GM20000 (cell line): ENCODE measurements around the gene TANGO6.

Experiments
- DNase-seq: peaks from one replicate; pipeline ENCODE4 v3.0.0; 2012; ENCODE audit warnings: low spot score
- TF ChIP-seq, protein P1 (sequence below): IDR thresholded peaks from 2 replicates; pipeline ENCODE4 v1.5.1; 2012; ENCODE audit warnings: mild to moderate bottlenecking, control low read depth; ENCODE audit errors: extremely low read depth, missing control alignments

TANGO6 gene

DNA sequence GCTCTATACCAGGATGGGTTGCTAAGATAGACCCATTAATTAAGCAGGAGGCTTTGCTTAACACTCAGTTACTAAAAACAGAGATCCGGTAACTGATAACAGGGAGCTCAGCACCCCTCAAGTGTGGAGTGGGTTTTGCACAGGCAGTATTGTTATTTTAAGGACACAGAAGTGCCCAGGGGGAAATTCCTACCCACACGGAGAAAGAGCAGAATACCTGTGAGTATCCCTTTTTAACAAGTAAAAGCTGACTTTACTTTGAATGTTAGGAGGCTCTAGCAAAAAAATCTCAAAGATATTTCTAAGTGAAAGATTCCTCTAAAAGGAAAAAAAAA lies 229.3 kb downstream of the TANGO6 start:
- TF ChIP-seq, protein P1, sequence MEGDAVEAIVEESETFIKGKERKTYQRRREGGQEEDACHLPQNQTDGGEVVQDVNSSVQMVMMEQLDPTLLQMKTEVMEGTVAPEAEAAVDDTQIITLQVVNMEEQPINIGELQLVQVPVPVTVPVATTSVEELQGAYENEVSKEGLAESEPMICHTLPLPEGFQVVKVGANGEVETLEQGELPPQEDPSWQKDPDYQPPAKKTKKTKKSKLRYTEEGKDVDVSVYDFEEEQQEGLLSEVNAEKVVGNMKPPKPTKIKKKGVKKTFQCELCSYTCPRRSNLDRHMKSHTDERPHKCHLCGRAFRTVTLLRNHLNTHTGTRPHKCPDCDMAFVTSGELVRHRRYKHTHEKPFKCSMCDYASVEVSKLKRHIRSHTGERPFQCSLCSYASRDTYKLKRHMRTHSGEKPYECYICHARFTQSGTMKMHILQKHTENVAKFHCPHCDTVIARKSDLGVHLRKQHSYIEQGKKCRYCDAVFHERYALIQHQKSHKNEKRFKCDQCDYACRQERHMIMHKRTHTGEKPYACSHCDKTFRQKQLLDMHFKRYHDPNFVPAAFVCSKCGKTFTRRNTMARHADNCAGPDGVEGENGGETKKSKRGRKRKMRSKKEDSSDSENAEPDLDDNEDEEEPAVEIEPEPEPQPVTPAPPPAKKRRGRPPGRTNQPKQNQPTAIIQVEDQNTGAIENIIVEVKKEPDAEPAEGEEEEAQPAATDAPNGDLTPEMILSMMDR: no peak
- no peak for DNase-seq

- DNase-seq: no peak
- TF ChIP-seq, protein P1: no peak
Measured at GRCh38 chr16:69073181-69073702, 229.9 kb downstream of the TANGO6 start.

DNA sequence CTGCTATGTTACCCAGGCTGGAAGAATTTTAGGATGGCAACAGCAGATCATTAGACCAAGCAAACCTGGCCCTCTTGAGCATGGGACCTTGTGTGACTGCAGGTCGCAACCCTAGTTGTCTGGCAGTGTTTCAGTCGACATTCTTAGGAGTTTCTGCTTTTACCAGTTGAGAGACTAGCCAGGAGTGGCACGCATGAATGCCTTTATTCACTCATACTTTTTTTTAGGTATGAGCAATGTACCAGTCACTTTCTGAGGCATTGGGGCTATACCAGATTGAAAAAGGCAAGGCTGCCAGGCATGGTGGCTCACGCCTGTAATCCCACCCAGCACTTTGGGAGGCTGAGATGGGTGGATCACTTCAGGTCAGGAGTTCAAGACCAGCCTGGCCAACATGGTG lies 233.9 kb downstream of the TANGO6 start:
- no peak for DNase-seq
- TF ChIP-seq, protein P1: no peak

DNA sequence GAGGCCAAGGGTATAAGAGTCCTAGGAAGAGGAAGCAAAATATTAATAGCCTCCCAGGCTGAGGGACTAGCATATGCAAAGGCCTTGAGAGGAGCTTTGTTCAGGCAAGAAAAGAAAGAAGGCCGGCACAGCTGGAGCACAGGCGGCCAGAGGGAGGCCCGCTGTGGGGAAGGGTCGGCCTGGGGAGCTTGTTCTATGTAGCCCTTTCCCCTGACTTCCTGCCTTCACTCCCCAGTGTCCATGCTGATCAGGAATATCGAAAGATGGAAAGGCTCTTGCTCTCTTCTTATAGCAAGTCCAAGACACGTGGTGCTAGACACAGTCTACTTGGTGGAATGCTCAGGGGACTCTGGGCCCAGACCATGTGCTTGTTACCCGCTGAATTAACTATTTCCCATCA lies 234.7 kb downstream of the TANGO6 start:
- no peak for DNase-seq
- TF ChIP-seq, protein P1: no peak

- DNase-seq: no peak
- TF ChIP-seq, protein P1: no peak
Measured at GRCh38 chr16:69079697-69080096, 236.4 kb downstream of the TANGO6 start.

- TF ChIP-seq, protein P1: no peak
- no peak for DNase-seq
Measured at GRCh38 chr16:69083306-69083941, 240.1 kb downstream of the TANGO6 start.

DNA sequence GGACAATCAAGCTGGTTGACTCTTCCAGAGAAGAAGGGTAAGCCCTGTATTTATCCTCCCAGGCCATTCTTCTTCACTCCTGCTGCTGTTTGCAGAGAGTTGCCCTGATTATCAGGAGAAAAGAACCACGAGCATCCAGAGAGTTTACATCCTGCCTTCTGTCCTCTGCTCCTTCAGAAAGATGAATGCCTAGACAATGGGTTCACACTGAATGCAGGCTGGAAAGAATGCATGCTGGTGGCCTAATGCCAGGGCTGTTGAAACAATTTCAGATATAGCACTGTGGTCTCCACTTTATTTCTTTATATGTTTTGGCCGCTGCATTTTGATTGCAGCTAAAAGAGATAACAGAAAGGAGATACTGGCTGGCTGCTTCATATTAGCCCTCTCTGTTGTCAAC lies 241.0 kb downstream of the TANGO6 start:
- no peak for DNase-seq
- TF ChIP-seq, protein P1: no peak
